Naive B cell (primary cell): ENCODE measurements around the gene FES. TPM values are rescaled to one million over a fixed set of nuclear protein-coding genes. Genes with fewer than 3 reads are reported as not detected.
"Not testable (repeated sequence)": the region's sequence is repeated elsewhere in the genome, so short reads cannot be mapped to it uniquely, and the experiment has no call there.

ENCODE experiments used
- ATAC-seq, 2 donors: fragments of 150-1000 bp; cut with Tn5 transposase; 2 replicates each; pipeline ENCODE4 v1.10.0; 2021; ENCODE audit warnings: low read depth in 2 of 2, mild to moderate bottlenecking in 2 of 2, moderate library complexity in 2 of 2
- DNase-seq: peaks from one replicate; pipeline ENCODE4 v3.0.0; 2022
- H3K27ac Mint-ChIP-seq, 6 donors: one replicate each; pipeline ENCODE4 v1.8.0; 2020 to 2022; ENCODE audit warnings: mild to moderate bottlenecking in 6 of 6, mixed read lengths in 6 of 6, moderate library complexity in 5 of 6, inconsistent platforms in 2 of 6
- H3K27me3 Mint-ChIP-seq, 3 donors: one replicate each; pipeline ENCODE4 v1.8.0; 2021 to 2022; ENCODE audit warnings: mixed read lengths in 3 of 3, mild to moderate bottlenecking in 1 of 3
- H3K36me3 Mint-ChIP-seq, 2 donors: one replicate each; pipeline ENCODE4 v1.8.0; 2020 to 2022; ENCODE audit warnings: mixed read lengths in 2 of 2, inconsistent platforms in 1 of 2, mild to moderate bottlenecking in 1 of 2
- H3K4me1 Mint-ChIP-seq, 3 donors: one replicate each; pipeline ENCODE4 v1.8.0; 2020 to 2022; ENCODE audit warnings: mixed read lengths in 3 of 3, inconsistent platforms in 1 of 3, mild to moderate bottlenecking in 1 of 3, moderate library complexity in 1 of 3
- H3K4me3 Mint-ChIP-seq, 8 donors: one replicate each; pipeline ENCODE4 v1.8.0; 2020 to 2022; ENCODE audit warnings: mild to moderate bottlenecking in 8 of 8, mixed read lengths in 8 of 8, moderate library complexity in 8 of 8, inconsistent platforms in 2 of 8
- H3K9me3 Mint-ChIP-seq, 7 donors: one replicate each; pipeline ENCODE4 v1.8.0; 2020 to 2022; ENCODE audit warnings: mixed read lengths in 7 of 7, mild to moderate bottlenecking in 5 of 7, inconsistent platforms in 2 of 7, moderate library complexity in 1 of 7
- polyA plus RNA-seq, 6 donors: library from polyadenylated mRNA; unstranded; fragments of 300-500 nt; fragmentation: Illumina TruSeq; gene quantifications; one replicate each; pipeline ENCODE4 v1.2.3, GENCODE V29; 2021; ENCODE audit warnings: low read depth in 6 of 6

FES gene
- polyA plus RNA-seq, 6 donors from 2014 or later: 4.1 to 17.2 (median 7.9) TPM

DNA sequence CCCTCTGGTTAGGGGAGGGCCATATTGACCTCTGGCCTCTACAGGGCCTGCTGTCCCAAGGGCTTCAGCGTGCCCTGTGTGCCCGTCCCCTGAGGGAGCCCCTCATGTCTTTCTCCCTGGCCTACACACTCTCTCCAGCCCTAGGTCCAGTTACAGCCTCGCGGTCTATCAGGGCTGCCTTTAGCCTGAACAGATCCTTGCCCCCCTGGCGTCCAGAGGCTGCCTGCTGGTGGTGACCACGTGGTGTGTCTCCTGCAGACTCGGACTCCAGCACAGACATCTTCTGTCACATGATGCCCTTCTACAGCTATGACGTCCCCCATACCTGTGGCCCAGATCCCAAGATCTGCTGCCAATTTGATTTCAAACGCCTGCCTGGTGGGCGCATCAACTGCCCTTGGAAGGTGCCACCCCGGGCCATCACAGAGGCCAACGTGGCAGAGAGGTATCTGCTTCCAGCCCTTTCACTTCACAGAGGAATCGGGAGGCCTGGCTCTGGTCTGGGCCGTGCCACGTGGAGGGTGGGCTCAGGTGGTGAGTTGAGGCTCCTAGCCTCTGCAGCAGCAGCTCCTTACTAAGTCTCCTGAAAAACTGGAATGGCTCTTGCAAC is 22.9 kb downstream of the FES start:
- peak overlapping the region in 1 of 8 donors; percentile 38 for H3K4me3 Mint-ChIP-seq

DNA sequence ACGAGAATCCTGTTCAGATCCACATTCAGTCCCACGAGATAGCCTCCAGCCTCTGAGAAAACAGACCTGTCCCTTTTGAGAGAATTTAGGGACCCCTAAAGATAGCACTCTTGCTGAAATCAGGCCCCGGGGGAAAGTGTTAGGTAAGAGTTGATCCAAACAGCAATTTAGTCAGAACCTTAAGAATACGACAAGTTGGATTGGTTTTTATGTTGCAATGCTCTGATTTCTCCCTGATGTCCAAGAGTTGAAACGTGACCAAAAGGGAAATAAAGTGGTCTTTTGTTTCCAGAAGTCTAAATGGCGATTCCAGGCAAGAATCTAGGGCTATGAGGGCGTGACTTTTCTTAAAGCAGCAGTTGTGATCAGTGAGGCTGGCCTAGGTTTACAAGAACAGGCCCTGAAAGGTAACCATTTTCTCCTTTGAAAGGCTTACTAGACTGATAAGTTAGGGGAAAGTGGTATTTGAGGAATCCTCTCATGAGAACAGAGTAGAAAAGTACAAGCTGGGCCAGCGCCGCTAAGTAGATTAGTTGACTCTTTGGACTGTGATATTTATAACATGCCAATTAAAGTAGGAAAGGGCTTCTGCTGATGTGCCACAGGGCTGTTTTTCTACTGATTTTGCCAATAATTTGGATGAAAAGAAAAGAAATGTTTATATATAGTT is 23.7 kb downstream of the FES start:
- H3K4me1 Mint-ChIP-seq: peaks cover 12 to 17% (median 15%) of the 10 kb centered on the region in 3 donors
- DNase-seq (no peak), ATAC-seq (no peak)
- H3K36me3 Mint-ChIP-seq: peaks cover 14 to 21% of the 10 kb centered on the region in 2 donors
- H3K27ac Mint-ChIP-seq: peak overlapping the region in 1 of 6 donors; percentile 11
- H3K4me3 Mint-ChIP-seq: peak overlapping the region in 1 of 8 donors; percentile 47
- no peaks in the 10 kb centered on the region for H3K27me3 Mint-ChIP-seq
- no peaks in the 10 kb centered on the region for H3K9me3 Mint-ChIP-seq

More for the DNA sequence above, 22.9 kb downstream of the FES start:
- ATAC-seq: no peak
- DNase-seq: no peak
- Mint-ChIP-seq H3K4me1 (peaks cover 14 to 17% (median 16%) of the 10 kb centered on the region in 3 donors), H3K27me3 (no peaks in the 10 kb centered on the region), H3K27ac (peak overlapping the region in 2 of 6 donors; percentile 4 to 79), H3K36me3 (peaks cover 14 to 21% of the 10 kb centered on the region in 2 donors), H3K9me3 (no peaks in the 10 kb centered on the region)

DNA sequence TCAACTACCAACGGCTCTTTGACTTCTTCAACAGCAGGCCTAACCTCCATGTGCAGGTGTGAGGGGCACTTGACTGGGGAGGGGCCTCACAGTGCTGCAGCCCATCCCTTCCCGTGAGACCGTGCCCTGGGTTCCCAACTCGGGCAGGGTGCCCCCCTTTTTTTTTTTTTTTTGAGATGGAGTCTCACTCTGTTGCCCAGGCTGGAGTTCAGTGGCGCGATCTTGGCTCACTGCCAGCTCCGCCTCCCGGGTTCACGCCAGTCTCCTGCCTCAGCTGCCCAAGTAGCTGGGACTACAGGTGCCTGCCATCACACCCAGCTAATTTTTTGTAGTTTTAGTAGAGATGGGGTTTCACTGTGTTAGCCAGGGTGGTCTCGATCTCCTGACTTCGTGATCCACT is 25.1 kb downstream of the FES start:
- ATAC-seq, H3K4me1 Mint-ChIP-seq, H3K4me3 Mint-ChIP-seq, H3K27me3 Mint-ChIP-seq, H3K9me3 Mint-ChIP-seq, DNase-seq: not testable (repeated sequence)
- Mint-ChIP-seq H3K36me3 (peaks cover 14 to 21% of the 10 kb centered on the region in 2 donors), H3K27ac (peak overlapping the region in 1 of 6 donors; percentile 85)

DNA sequence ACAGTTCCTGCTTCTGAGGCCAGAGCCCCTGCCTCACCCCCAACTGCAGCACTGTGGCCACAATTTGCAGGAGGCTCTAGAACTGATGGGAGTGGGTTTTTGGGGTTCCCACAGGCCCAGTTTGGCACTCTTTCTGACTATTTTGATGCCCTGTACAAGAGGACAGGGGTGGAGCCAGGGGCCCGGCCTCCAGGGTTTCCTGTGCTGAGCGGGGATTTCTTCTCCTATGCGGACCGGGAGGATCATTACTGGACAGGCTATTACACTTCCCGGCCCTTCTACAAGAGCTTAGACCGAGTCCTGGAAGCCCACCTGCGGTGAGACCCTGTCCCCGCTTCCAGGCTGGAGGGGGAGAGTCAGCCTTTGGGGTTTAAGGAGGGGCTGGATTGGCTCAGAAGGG is 25.7 kb downstream of the FES start:
- Mint-ChIP-seq H3K27me3 (no peaks in the 10 kb centered on the region), H3K4me1 (peaks cover 3 to 9% (median 6%) of the 10 kb centered on the region in 3 donors), H3K9me3 (no peaks in the 10 kb centered on the region), H3K4me3 (no peak overlapping the region), H3K27ac (no peak overlapping the region), H3K36me3 (peaks cover 14 to 21% of the 10 kb centered on the region in 2 donors)
- DNase-seq (no peak), ATAC-seq (no peak)

- H3K27ac Mint-ChIP-seq: no peak overlapping the region
- ATAC-seq (no peak), DNase-seq (no peak)
- H3K4me1 Mint-ChIP-seq: peaks cover 4 to 9% (median 8%) of the 10 kb centered on the region in 3 donors
- no peaks in the 10 kb centered on the region for H3K27me3 Mint-ChIP-seq
- H3K4me3 Mint-ChIP-seq: no peak overlapping the region
- peaks cover 7 to 15% of the 10 kb centered on the region in 2 donors for H3K36me3 Mint-ChIP-seq
- no peaks in the 10 kb centered on the region for H3K9me3 Mint-ChIP-seq
These were observed 26.4 kb downstream of the FES start for GRCh38 chr15:90910441-90911301.

DNA sequence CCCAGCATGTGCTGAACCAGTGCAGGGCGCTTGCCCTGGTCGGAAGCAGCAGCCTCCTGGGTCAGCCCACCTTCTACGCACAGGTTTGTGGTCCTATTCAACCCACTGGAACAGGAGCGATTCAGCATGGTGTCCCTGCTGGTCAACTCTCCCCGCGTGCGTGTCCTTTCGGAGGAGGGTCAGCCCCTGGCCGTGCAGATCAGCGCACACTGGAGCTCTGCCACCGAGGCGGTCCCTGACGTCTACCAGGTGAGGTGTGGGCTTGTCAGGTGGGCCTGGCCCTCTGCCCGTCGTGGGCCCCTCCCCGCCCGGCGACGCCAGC is 27.0 kb downstream of the FES start:
- Mint-ChIP-seq H3K27ac (no peak overlapping the region), H3K27me3 (no peaks in the 10 kb centered on the region), H3K36me3 (peaks cover 1 to 10% of the 10 kb centered on the region in 2 donors), H3K4me3 (no peak overlapping the region), H3K9me3 (no peaks in the 10 kb centered on the region), H3K4me1 (peaks cover 8 to 9% (median 9%) of the 10 kb centered on the region in 3 donors)
- ATAC-seq: no peak
- no peak for DNase-seq

DNA sequence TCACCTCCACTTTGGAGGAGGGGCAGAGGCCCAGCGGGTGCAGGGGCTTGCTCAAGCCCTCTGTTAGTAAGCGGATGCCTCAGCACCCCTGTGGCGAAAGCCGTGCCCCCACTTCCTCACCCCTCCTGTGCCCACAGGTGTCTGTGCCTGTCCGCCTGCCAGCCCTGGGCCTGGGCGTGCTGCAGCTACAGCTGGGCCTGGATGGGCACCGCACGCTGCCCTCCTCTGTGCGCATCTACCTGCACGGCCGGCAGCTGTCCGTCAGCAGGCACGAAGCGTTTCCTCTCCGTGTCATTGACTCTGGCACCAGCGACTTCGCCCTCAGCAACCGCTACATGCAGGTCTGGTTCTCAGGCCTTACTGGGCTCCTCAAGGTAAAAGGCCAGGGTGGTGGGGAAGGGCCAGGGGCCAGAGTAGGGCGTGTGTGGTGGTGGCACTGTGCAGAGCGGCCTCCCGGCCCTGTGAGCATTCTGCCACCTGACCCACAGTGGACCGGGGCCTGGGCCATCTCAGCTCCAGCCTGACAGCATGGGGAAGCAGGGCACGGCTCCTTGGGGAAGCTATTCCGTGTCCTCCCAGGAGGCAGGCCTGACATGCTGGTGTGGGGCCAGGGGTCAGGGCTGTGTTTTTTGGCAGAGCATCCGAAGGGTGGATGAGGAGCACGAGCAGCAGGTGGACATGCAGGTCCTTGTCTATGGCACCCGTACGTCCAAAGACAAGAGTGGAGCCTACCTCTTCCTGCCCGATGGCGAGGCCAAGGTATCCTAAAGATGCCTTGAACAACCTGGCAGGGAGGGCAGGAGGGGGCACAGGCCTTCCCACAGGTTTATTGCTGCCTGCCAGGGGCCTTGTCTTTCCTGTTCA is 27.8 kb downstream of the FES start:
- H3K27ac Mint-ChIP-seq: no peak overlapping the region
- DNase-seq: no peak
- H3K36me3 Mint-ChIP-seq: peaks cover 8 to 18% of the 10 kb centered on the region in 2 donors
- ATAC-seq: no peak
- no peak overlapping the region for H3K4me3 Mint-ChIP-seq
- H3K27me3 Mint-ChIP-seq: no peaks in the 10 kb centered on the region
- peaks cover 8 to 12% (median 9%) of the 10 kb centered on the region in 3 donors for H3K4me1 Mint-ChIP-seq
- no peaks in the 10 kb centered on the region for H3K9me3 Mint-ChIP-seq

GRCh38 chr15:90912770-90913075 is 28.4 kb downstream of the FES start:
- Mint-ChIP-seq H3K9me3 (no peaks in the 10 kb centered on the region), H3K4me3 (no peak overlapping the region), H3K4me1 (peaks cover 8 to 12% (median 9%) of the 10 kb centered on the region in 3 donors), H3K36me3 (peaks cover 14 to 18% of the 10 kb centered on the region in 2 donors), H3K27ac (no peak overlapping the region), H3K27me3 (no peaks in the 10 kb centered on the region)
- no peak for DNase-seq
- ATAC-seq: no peak

DNA sequence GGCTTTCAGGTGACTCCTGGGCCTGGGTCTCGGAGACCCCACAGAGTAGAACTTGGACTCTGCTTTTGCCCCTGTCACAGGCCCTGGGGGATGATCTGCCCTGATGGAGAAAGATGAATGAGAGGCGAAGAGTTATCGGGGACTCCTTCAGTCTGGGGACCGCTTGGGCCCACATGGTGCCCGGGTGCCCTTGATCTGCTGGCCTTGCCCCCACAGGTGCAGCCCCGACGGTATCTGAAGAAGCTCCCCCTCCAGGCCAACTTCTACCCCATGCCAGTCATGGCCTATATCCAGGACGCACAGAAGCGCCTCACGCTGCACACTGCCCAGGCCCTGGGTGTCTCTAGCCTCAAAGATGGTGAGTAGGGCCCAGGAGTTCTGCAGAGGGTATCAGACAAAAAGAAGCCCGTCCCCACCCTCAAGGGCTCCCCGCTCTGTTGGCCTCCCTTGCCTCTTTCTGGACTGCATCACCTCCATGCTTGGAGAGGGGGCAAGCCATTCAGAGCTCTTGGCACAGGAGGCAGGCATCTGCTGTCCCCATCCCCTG is 29.2 kb downstream of the FES start:
- H3K4me3 Mint-ChIP-seq: peak overlapping the region in 2 of 8 donors; percentile 22 to 47
- H3K36me3 Mint-ChIP-seq: peaks cover 19 to 22% of the 10 kb centered on the region in 2 donors
- DNase-seq (no peak), ATAC-seq (no peak)
- no peak overlapping the region for H3K27ac Mint-ChIP-seq
- H3K4me1 Mint-ChIP-seq: peaks cover 8 to 12% (median 9%) of the 10 kb centered on the region in 3 donors
- H3K9me3 Mint-ChIP-seq: no peaks in the 10 kb centered on the region
- H3K27me3 Mint-ChIP-seq: no peaks in the 10 kb centered on the region

- Mint-ChIP-seq H3K4me1 (peaks cover 8 to 12% (median 9%) of the 10 kb centered on the region in 3 donors), H3K4me3 (peak overlapping the region in 1 of 8 donors; percentile 30), H3K9me3 (no peaks in the 10 kb centered on the region), H3K27me3 (no peaks in the 10 kb centered on the region), H3K36me3 (peaks cover 19 to 27% of the 10 kb centered on the region in 2 donors), H3K27ac (peak overlapping the region in 1 of 6 donors; percentile 49)
- DNase-seq (no peak), ATAC-seq (no peak)
These were observed 30.2 kb downstream of the FES start for GRCh38 chr15:90914305-90915080.

DNA sequence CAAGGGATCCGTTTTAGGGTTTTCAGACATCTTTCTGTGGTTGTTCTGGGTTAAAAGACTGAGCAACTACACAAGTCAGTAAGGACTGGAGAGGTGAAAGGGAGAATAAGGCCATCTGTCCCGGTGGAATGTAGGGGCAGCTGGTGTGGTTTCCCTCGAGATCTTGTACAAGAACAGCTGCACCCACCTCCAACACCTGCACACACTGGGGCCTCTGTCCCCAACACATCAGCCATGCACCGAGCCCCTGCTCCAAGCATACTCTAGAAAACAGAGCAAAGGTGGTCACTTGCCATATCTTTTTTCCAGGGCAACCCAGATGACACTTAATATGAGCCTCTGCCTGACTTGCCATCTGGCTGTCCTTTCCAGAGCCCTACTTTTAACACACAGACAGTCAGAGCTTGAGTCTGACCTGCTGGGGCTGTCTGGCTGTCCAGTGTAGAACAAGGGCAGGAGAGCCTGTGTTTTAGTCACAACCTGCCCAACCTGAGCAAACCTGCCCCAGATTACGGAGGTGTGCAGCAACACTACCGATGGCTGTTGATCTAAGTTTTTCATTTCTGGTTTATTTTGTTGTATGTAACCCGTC is 31.0 kb downstream of the FES start:
- Mint-ChIP-seq H3K27ac (peak overlapping the region in 1 of 6 donors; percentile 65), H3K9me3 (no peaks in the 10 kb centered on the region), H3K4me1 (peaks cover 8 to 12% (median 9%) of the 10 kb centered on the region in 3 donors), H3K27me3 (no peaks in the 10 kb centered on the region), H3K4me3 (peak overlapping the region in 3 of 8 donors; percentile 27 to 65 (median 59)), H3K36me3 (peaks cover 19 to 34% of the 10 kb centered on the region in 2 donors)
- no peak for DNase-seq
- ATAC-seq: no peak
